ENCODE data around the gene C16orf78.

DNA sequence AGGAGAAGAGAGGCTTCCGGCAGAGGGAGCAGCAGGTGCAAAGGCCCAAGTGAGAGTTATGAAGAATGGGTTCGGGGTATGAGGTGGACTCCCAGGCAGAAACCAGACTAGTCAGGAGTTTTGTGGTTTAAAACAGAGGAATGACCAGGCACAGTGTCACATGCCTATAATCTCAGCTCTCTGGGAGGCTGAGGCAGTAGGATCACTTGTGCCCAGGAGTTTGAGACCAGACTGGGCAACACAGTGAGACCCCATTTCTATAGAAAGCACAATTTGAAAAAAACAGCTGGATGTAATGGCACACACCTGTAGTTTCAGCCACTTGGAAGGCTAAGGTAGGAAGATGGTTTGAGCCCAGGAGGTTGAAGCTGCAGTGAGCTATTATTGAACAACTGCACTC lies 43.8 kb downstream of the C16orf78 start:
- TF ChIP-seq, protein P1, sequence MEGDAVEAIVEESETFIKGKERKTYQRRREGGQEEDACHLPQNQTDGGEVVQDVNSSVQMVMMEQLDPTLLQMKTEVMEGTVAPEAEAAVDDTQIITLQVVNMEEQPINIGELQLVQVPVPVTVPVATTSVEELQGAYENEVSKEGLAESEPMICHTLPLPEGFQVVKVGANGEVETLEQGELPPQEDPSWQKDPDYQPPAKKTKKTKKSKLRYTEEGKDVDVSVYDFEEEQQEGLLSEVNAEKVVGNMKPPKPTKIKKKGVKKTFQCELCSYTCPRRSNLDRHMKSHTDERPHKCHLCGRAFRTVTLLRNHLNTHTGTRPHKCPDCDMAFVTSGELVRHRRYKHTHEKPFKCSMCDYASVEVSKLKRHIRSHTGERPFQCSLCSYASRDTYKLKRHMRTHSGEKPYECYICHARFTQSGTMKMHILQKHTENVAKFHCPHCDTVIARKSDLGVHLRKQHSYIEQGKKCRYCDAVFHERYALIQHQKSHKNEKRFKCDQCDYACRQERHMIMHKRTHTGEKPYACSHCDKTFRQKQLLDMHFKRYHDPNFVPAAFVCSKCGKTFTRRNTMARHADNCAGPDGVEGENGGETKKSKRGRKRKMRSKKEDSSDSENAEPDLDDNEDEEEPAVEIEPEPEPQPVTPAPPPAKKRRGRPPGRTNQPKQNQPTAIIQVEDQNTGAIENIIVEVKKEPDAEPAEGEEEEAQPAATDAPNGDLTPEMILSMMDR (conservative IDR thresholded peaks at IDR 0.05 in 1 of 2, IDR thresholded peaks at IDR 0.05 in 1 of 2; ENCODE audit: low read depth in 1 of 2, low read length in 2 of 2): no peak
- TF ChIP-seq EZH2 (IDR thresholded peaks at IDR 0.05; ENCODE audit: low read length, missing control alignments): no peak
